NCI-H2107 treated with DMSO at 0.1 percent for 48 hours (cell line): ENCODE data around the gene RNF182.
"Not testable (repeated sequence)": the region's sequence is repeated elsewhere in the genome, so short reads cannot be mapped to it uniquely, and the experiment has no call there.

Experiments
- DNase-seq: peaks from one replicate; lab custom pipeline; 2025; ENCODE audit not compliant: unreplicated experiment; lab: John Stamatoyannopoulos, UW

RNF182 gene

GRCh38 chr6:13952101-13952500, 27.3 kb downstream of the RNF182 start:
- DNase-seq = no peak

GRCh38 chr6:13953061-13953705, 28.4 kb downstream of the RNF182 start:
- DNase-seq = no peak

DNA sequence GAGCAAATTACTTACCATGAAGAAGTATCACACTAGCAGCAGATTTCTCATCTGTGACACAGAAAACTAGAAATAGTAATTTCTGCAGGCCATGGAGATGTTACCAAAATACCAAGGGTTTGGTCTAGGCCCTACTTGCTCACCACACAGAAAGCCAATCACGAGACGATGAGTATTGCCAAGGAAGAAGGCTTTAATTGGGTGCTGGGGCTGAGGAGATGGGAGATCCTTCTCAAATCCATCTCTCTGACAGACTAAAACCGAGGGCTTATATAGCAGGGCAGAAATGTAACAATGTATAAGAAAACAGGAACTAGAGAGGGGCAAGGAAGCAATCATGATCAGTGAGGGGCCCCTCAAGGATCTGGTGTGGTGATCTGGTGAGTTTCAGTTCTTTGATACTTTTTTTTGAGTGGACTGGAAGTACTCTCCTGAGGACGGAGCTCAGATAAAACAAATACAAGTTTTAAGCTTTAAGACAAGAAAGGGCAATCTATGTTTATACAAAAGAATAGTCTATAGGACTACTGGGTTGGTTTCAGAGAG, 40.9 kb downstream of the RNF182 start:
- DNase-seq = no peak

- no peak for DNase-seq
Measured at GRCh38 chr6:13971303-13971702, 46.6 kb downstream of the RNF182 start.

GRCh38 chr6:13972602-13973001, 47.9 kb downstream of the RNF182 start:
- not testable (repeated sequence) for DNase-seq

- DNase-seq = not testable (repeated sequence)
Measured at GRCh38 chr6:13973422-13973821, 48.7 kb downstream of the RNF182 start.

- DNase-seq = no peak
Measured at GRCh38 chr6:13978102-13978640, 53.4 kb downstream of the RNF182 start.

GRCh38 chr6:13978787-13979186, 54.0 kb downstream of the RNF182 start:
- DNase-seq = no peak

DNA sequence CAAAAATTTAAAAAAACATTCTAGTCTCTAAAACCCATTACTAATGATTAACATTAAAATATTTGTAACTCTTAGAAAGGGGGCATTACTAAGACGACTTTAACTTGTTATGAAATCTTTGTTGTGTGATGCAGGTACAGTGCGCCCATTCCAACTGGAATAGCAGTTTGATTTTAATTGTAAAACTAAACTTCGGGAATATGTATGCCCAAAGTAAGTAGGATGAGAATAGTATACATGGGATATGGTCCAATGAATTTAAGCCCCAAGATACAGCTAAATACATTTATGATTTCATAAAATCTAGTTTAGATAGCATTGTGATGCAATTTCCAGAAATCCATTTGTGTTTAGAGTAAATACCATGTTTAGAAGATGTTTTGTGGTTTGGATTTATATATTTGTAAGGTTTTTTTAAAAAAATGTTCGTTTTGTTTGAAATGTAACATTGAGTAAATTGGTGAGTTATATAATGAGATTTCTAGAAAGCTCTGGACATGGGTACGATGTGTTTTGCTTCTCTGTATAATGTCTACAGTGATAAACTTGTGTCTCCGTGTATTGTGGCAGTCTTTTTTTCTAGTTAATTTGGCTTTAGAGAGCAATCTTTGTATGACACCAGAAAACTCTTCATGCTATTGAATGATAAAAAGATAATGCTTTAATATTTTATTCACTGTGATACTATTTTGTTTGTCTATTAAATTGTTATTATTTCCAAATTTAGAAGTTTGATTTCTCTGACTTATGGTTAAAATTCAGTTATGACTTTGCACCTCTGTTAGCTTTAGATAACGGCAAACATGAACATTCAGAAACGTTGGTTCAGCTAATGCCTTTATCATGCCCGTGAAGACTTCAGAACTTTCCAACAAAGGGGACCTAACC, 54.8 kb downstream of the RNF182 start:
- DNase-seq = no peak

GRCh38 chr6:13980534-13980933, 55.8 kb downstream of the RNF182 start:
- DNase-seq = no peak

DNA sequence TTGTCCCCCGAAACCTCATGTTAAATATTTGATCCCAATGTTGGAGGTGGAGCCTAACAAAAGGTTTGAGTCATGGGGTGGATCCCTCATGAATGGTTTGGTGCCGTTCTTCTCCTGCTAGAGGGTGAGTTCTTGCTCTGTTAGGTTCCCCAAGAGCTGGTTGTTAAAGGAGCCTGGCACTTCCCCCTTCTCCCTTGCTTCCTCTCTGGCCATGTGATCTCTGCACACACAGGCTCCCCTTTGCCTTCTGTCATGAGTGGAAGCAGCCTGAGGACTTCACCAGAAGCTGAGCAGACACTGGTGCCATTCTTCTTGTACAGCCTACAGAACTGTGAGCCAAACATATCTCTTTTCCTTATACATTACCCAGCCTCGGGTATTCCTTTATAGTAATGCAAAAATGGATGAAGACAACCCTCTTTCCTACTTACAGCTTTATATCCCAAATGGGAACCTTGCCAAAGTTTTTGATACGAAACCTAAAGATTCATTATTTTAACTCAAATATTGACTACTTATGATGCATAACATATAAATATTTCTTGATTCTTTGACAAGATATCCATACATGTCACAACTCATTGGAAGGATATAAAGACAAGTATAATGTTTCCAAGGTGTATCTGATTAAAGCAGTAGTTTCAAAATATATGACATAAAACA, 61.0 kb downstream of the RNF182 start:
- DNase-seq = no peak

DNA sequence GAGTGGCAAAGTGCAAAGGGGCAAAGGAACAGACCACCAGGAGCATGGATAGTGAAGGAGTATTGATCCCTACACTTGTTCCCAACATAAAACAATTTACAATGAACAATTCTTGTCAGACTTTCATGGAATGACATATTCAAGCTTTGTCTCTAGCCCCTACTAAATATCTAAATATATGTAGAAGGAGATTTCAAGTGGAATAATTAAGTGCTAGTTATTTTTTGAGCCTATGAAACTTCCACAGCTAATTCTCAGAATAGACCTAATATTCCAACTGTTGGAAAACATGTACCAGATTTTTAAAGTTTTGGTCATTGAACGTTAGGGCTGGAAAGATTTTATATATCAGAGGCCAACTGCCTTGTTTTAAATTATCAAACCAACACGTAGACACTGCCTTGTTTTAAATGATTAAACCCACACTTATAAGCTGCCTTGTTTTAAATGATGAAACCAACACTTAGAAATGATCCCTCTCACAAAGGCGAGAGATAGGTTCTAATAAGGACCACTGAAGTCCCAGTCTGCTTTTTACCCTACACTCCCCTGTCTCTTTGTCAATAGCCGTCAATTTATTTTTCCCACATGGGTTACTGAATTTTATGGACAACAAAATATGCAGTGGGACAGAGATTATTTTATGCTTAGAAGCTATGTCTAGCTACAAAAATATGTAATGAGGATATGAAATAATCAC, 62.1 kb downstream of the RNF182 start:
- no peak for DNase-seq

- no peak for DNase-seq
Measured at GRCh38 chr6:13987400-13987865, 62.7 kb downstream of the RNF182 start.

DNA sequence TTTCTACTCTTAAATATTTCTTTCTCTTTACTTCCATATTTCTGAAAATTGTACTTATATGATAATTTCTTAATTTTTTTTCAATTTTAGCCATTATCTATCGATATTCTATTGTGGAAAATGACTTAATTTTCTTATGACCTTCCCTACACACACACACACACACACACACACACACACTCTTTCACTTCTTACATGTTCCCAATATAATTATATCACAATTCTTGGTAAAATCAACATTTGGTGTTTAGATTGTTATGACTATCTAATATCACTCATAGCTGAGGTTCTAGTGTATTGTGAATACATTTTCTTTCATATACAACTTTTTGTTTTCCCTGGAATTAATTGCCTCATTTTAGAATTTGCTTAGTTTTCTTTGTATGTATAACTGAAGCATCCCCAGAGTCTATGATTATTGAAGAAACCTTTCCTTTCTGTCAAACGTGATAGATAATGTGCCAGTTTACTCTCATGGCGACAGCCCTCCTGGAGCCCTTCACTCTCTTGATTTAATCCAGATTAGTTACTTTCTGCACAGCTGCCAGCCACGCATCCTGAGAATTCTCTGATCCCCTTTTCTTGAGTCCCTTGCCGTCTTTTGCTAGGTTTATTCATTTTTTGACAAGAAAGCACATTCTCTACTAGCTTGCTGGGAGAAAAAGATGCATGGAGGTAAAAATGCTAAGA, 63.4 kb downstream of the RNF182 start:
- no peak for DNase-seq

GRCh38 chr6:13988908-13989307, 64.2 kb downstream of the RNF182 start:
- DNase-seq = no peak

DNA sequence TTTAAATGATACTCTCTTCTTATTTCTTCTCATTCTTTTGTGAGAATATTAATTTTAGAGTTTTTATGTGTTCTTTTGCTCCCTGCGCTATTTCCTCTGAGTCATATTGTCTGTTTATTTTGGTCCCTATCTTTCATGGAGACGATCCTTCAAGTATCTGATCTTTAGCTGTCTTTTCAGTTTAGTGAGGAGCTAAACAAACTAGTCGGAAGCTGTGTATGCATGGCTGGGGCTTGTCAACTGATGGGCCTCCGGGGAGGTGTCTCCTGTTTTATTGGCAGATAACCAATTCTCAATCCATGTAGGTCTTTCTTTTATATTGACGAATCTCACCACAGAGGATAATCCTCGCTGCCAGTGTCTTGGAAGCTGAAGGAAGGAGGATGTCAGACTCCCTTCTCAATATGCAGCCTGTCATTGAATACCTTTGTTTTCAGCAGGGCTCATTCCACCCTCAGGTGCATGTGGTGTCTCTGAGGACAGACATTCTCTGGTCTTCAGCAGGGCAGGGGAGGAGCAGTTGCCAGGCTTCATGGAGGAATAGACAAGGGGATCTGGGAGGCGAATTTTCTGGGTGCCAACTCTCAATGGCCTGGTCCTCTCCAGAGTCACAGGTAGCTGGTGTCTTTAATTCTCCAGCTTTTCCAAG, 64.9 kb downstream of the RNF182 start:
- no peak for DNase-seq

GRCh38 chr6:13990796-13991195, 66.0 kb downstream of the RNF182 start:
- DNase-seq = no peak

- DNase-seq = no peak
Measured at GRCh38 chr6:13991393-13991792, 66.6 kb downstream of the RNF182 start.

DNA sequence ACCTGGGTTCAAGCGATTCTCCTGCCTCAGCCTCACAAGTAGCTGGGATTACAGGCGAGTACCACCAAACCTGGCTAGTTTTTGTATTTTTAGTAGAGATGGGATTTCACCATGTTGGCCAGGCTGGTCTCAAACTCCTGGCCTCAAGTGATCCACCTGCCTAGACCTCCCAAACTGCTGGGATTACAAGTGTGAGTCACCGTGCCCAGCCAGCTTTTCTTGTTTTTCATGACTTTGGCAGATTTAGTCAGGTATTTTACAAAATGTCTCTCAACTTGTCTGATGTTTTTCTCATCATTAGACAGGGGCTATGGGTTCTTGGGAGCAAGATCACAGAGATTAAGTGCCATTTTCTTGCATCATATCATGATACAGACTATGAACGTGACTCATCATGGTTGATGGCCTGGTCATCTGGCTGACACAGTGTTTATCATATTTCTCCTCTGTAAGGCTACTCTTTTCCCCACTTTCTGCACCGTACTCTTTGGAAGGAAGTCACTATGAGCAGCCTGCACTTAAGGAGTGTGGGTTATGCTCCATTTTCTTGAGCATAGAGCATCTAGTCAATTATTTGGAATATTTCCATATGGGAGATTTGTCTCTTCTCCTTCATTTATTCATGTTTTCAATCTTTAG, 67.8 kb downstream of the RNF182 start:
- DNase-seq = no peak
